NCI-H1417 (cell line): Measurements from ENCODE around the gene HMCN1.

ENCODE experiments used
- DNase-seq, 3 experiments: peaks; one replicate each; lab custom pipeline; 2025; lab: John Stamatoyannopoulos, UW

HMCN1 gene

GRCh38 chr1:185733818-185734735, at the start of gene HMCN1:
Gene HMCN1 (plus strand): TSS chr1:185734391. CDS start chr1:185734780, 389 bp downstream.
- peak; percentile 57 to 75 (median 65) for DNase-seq

DNA sequence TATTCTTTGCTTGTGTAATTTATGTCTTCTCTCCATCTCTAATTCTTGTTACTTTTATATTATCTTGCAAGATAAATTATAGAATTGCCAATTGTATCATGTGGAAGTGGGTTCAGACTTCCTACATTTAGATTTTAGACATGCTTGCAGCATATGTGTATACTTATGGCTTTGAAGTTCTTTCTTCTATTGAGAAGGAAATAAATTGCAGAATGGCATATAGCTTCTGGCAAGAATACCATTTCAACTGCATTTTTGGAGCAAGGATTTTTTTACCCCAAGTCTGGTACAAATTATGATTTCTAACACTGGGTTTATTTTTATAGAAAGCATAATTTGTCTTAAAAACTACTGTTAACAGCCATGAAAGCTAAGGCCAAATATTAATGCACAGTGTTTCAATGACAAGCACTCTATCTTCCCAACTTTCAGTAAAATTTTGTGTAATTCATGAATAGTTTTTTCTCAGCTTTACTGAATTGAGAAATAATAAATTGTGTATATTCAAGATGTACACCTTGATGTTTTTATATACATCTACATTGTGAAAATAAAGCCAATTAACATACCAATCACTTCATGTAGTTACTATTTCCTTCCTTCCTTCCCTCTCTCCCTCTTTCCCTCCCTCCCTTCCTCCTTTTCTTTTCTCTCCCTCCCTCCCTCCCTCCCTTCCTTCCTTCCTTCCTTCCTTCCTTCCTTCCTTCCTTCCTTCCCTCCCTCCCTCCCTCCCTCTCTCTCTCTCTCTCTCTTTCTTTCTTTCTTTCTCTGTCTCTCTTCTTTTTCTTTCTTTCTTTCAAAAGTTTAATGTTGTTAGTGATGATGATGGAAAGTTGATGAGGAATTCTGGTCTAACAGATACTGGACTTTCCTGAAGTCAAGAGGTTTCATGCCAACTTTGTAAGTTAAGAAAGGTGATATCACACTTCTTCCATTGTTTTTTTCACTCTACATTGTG, 47.1 kb upstream of the HMCN1 start:
- DNase-seq: no peak

DNA sequence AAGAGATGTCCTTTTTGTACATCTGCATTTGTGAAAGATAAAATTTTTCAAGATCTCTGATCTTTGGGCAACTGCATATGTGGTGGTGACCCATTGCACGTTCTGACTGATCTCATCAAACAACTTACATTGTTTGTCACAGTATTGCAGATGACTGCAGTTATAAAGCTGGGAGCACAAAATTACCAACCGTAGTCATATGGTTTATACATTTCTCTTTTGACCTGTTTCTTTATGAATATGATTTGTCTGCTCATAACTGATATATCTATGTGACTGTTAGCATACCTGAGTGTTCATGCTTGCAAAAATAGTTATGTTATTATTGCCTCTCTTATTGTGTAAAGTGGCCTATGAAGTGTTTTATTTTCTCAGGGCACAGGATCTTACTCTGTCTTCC, 43.7 kb upstream of the HMCN1 start:
- DNase-seq: no peak

GRCh38 chr1:185693654-185694053, 40.5 kb upstream of the HMCN1 start:
- DNase-seq: no peak

GRCh38 chr1:185694081-185694480, 40.1 kb upstream of the HMCN1 start:
- DNase-seq: no peak

DNA sequence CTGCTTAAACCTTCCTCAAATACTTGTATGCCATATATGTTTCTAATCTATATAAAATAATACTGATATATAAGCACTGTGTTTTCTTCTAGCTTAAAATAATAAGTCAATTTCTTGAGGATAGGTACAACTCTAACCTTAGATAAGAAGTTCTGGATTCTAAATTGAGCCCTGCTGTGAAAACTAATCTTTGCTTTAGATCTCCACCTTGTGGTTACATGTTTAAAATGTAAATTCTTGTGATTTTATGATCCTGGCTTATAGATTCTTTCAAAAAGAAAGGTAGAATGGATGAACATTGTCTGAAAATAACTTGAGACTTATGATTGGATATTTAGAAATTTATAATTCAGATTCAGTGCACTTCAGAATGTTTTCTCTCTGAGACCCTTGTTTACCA, 38.9 kb upstream of the HMCN1 start:
- DNase-seq: peak in 1 of 3 experiments; percentile 24

- DNase-seq: peak; percentile 54 to 90 (median 64)
Measured at GRCh38 chr1:185696422-185697150, 37.6 kb upstream of the HMCN1 start.

- DNase-seq: no peak
Measured at GRCh38 chr1:185699874-185700273, 34.3 kb upstream of the HMCN1 start.

DNA sequence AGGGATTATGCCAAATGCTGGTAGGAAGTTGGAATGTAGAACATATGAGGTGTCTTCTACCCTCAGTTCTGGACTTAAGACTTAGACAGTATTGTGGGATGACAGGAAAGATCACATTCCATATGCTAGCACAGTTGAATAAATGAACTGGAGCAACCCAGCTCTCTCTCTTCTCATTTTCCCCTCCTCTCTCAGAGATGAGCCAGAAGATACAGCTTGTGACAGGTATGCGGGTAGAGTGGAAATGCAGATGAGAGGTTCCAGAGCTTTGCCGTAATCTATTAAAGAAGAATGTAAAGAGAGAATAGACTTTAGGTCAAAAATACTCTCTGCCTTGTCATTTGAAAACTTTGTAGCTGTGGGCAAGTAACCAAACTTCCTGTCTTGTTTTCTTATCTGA, 32.5 kb upstream of the HMCN1 start:
- DNase-seq: no peak

DNA sequence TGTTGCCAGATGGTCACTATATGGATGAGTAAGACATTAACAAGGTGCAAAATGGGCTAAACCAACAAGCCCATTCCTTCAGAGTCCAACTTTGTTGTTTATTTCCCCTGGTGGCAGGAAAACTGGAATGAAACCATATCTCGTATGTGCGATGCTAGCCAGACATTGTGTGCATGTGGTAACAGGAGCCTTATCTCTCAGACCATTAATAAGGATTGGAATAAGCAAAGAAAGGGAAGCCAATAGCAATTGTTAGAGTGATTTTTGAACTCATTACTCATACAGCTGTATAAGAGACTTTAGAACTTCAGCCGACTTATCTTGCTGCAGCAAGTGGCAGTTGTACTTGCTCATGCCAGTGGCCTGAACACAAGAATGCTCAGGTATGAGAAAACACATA, 30.0 kb upstream of the HMCN1 start:
- DNase-seq: no peak

DNA sequence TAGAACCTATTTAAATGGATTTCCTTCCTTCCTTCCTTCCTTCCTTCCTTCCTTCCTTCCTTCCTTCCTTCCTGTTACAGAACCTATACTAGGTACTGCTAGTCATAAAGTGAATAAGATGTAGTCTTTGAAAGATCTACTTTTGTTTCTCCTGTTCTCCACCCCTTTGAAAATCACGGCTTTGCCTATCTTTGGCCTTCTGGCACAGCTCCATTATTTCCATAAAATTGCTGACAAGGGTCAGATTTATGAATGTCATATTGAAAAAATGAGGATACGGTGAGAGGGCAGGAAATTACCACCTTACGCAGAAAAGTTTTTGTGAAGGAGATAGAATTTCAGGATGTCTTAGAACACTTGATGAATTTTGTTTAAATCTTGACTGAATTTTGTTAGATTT, 18.1 kb upstream of the HMCN1 start:
- peak in 1 of 3 experiments; percentile 17 for DNase-seq

GRCh38 chr1:185719021-185719420, 15.2 kb upstream of the HMCN1 start:
- no peak for DNase-seq

GRCh38 chr1:185720633-185721272, 13.4 kb upstream of the HMCN1 start:
- DNase-seq: peak in 2 of 3 experiments; percentile 40 to 54

GRCh38 chr1:185721553-185721952, 12.6 kb upstream of the HMCN1 start:
- DNase-seq: no peak

GRCh38 chr1:185722098-185722497, 12.1 kb upstream of the HMCN1 start:
- DNase-seq: no peak

GRCh38 chr1:185727726-185728125, 6.5 kb upstream of the HMCN1 start:
- DNase-seq: no peak

DNA sequence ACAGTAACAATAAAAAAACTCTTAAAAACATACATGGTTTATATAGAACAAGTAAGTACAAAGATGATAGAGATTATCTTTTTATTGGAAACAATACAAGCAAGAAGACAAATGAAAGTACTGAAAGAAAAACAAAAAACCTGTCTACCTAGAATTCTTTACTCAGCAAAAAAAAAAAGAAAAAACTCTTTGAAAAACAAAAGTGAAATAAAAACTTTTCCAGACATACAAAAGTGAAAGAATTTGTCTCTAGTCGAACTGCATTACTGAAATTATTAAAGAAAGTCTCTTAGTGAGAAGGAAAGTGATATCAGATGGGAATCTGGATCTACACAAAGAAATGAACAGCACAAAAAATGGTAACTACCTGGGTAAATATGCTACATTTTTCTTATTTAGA, 2.7 kb upstream of the HMCN1 start:
- DNase-seq: no peak

DNA sequence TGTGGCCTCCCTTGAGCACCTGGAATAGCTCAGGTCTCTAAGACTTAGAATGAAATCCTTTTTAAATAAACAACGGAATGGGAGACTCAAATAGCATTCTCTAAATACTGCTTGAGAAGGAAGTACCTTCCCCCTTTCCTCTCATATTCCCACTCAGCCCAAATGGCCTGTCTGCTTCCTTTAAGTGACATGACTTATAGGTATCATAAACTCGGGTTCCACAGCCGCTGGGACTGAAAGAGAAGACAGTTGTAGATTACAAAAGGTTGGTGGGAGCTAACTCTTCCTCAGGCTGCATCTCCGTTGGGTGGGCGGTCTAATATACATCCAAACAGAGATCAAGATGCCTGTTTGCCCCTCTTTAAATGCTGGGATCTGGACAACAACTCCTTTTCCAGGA, 1.2 kb upstream of the HMCN1 start:
- peak in 2 of 3 experiments; percentile 29 to 42 for DNase-seq

DNA sequence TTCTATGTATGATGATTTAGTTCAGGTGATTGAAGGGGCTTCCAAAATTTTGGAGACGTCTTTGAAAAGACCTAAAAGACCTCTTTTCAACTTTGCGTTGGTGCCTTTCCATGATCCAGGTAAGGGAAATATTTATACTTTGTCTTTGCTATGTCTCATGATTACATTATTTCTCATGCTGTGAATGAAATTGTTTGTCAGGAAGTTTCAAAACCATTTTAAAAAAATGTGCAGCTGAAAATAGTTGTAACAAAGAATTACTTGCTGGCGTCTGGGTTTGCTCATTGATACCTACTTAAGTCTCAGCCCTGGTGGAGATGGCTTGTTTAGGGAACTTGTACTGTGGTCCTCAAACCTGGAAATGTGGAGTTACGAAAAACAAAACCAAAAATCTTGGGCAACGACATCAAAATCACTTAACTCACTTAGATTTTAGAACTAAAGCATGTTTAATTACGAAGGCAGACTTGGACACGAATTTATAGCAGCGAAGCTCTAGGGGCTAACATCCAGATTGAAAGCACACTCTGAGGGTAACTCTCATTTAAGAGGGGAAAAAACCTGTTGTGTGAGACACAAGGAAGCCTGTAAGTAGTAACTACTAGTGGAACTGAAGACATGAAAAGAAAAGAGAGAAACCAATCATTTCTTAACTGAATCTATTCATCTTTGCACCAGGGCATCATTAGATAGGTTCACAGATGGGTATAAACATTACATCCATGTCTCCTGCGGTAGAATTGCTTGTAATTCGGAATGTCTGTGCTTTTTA, 924 bp downstream of the HMCN1 start:
- DNase-seq: no peak

GRCh38 chr1:185735701-185736064, 1.5 kb downstream of the HMCN1 start:
- no peak for DNase-seq

- DNase-seq: no peak
Measured at GRCh38 chr1:185739967-185740366, 5.8 kb downstream of the HMCN1 start.
